ENCODE measurements around the gene NCBP2L. TPM values are rescaled to one million over a fixed set of nuclear protein-coding genes. Genes with fewer than 3 reads are reported as not detected.

NCBP2L gene
- total RNA-seq, 1 donor from 2014 or later = not detected

Other genes starting within 250 kb of the NCBP2L start
- 27.6 TPM for gene PRPS1, start 149.2 kb upstream of the NCBP2L start, total RNA-seq
- 289 TPM for gene TSC22D3, start 1.9 kb upstream of the NCBP2L start, total RNA-seq
- 23.4 TPM for gene MID2, start 48.1 kb downstream of the NCBP2L start, total RNA-seq
- not detected for gene TEX13B, start 204.6 kb downstream of the NCBP2L start, total RNA-seq